Measurements from ENCODE around the gene NCR3LG1. TPM values are rescaled to one million over a fixed set of nuclear protein-coding genes. Genes with fewer than 3 reads are reported as not detected.

NCR3LG1 gene
- polyA plus RNA-seq, 2 of the 4 experiments (the other 2 are of a cell fraction) = 1.1 to 2.4 TPM

DNA sequence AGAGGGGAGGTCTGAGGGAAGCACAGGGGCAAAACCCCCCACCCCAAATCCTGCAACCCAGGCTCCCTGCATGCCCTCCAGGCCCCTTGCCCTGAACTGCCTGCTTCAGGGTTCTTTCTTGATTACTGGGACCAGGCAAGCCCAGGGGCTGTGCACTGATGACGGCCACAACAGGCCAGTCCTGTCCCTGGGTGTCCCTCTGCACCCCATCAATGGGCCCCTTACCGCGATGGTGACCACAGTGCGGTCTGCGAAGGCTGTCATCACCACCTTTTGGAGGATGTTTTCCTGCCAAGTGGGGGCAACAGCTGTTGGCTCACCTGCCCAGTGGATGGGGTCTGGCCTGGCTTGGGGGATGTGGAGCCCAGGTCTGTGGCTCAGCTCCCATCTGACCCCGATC is 41.9 kb downstream of the NCR3LG1 start:
- 96% methylated on average over 3 of the region's 6 CpGs for WGBS (ENCODE audit: missing lambda C conversion rate)

DNA sequence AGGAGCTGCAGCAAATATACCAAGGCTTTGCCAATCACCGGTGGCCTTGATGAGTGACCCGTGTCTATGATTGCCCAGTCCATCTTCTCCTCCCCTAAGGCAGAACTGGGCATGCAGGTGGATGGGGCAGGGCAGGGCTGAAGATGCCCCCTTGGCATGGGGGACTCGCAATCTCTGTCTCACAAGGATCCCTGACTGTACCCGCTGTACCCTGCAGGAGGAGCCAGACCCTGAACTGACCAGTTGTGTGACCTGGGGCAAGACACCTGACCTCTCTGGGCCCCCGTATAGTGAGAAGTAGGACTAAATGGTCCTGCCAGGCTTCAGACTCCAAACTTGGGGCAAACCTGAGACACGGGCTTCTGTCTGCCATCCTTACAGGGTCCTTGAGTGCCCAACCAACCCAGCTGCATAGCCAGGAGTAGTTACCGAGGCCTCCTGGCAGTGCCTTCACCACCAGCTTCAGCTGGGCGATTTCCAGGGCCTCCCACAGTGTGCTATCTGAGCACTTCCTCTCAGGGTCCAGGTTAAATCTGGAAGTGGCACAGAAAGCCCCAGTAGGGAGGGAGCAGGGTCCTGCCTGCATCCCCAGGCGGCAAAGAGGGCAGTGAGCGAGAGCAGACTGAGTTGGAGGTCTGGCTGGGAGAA is 43.3 kb downstream of the NCR3LG1 start:
- H3K27ac ChIP-seq = no peak overlapping the region
- no peak overlapping the region for H3K4me2 ChIP-seq
- H3K9me3 ChIP-seq = no peaks in the 10 kb centered on the region
- WGBS (ENCODE audit: missing lambda C conversion rate) = 65% methylated on average over 8 of the region's 10 CpGs
- TF ChIP-seq, protein P1, sequence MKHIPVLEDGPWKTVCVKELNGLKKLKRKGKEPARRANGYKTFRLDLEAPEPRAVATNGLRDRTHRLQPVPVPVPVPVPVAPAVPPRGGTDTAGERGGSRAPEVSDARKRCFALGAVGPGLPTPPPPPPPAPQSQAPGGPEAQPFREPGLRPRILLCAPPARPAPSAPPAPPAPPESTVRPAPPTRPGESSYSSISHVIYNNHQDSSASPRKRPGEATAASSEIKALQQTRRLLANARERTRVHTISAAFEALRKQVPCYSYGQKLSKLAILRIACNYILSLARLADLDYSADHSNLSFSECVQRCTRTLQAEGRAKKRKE (CRISPR knock-in tag; IDR thresholded peaks at IDR 0.05; ENCODE audit: low read depth) = no peak
- TF ChIP-seq HOXB13 (CRISPR knock-in tag; IDR thresholded peaks at IDR 0.05; ENCODE audit: low read depth) (no peak), CTCF (IDR thresholded peaks at IDR 0.05) (no peak), HDAC2 (IDR thresholded peaks at IDR 0.05) (no peak), TFCP2L1 (CRISPR knock-in tag; IDR thresholded peaks at IDR 0.05) (no peak)
- H3K4me1 ChIP-seq = 0 out of 3 replicates have a peak, but pooled peaks cover 1% of the 10 kb centered on the region
- no peak overlapping the region for H3K4me3 ChIP-seq
- no peak for FAIRE-seq
- ATAC-seq = peak in 1 of 2 experiments; percentile 29; a peak in 1 of 6 replicates
- POLR2A ChIA-PET = no interaction called here
- CTCF ChIA-PET = interaction anchor here (1.7 to 21.5 kb wide), 3 partner anchors 11 to 118 kb away, joined by 6 to 1119 read pairs (median 16); no protein-coding TSS in a partner anchor
- DNase-seq (ENCODE audit: low read depth in 1 of 2, low spot score in 1 of 2) = no peak

More for the DNA sequence above, 41.9 kb downstream of the NCR3LG1 start:
- Histone ChIP-seq H3K4me1 (0 out of 3 replicates have a peak, but pooled peaks cover 3% of the 10 kb centered on the region), H3K9me3 (no peaks in the 10 kb centered on the region), H3K27ac (no peak overlapping the region), H3K4me3 (no peak overlapping the region), H3K4me2 (no peak overlapping the region)
- POLR2A ChIA-PET = no interaction called here
- DNase-seq (ENCODE audit: low read depth in 1 of 2, low spot score in 1 of 2) = no peak
- ATAC-seq = no peak
- TF ChIP-seq ESRRA (IDR thresholded peaks at IDR 0.05; ENCODE audit: borderline replicate concordance, low read length) = no peak
- no peak for TF ChIP-seq TP53 (CRISPR knock-in tag; IDR thresholded peaks at IDR 0.05)
- TF ChIP-seq NR3C1 (IDR thresholded peaks at IDR 0.05) = no peak
- no peak for FAIRE-seq
- CTCF ChIA-PET = interaction anchor here (1.7 to 21.5 kb wide), 5 partner anchors 7 to 120 kb away, joined by 6 to 1119 read pairs (median 16); no protein-coding TSS in a partner anchor

- Histone ChIP-seq H3K27ac (no peak overlapping the region), H3K4me3 (no peak overlapping the region), H3K4me2 (no peak overlapping the region), H3K9me3 (no peaks in the 10 kb centered on the region), H3K4me1 (no peaks in the 10 kb centered on the region)
- FAIRE-seq (no peak), ATAC-seq (no peak), DNase-seq (ENCODE audit: low read depth in 1 of 2, low spot score in 1 of 2) (no peak)
- 77% methylated on average over 16 of the region's 20 CpGs for WGBS (ENCODE audit: missing lambda C conversion rate)
- ChIA-PET CTCF (interaction anchor here (1.4 to 21.5 kb wide), 2 partner anchors 110 to 118 kb away, joined by 8 to 1119 read pairs; no protein-coding TSS in a partner anchor), POLR2A (no interaction called here)
- TF ChIP-seq ZFP36 (IDR thresholded peaks at IDR 0.05; ENCODE audit: borderline replicate concordance, partially characterized antibody) (no peak), ZC3H11A (IDR thresholded peaks at IDR 0.05) (no peak), FOSB (CRISPR knock-in tag; IDR thresholded peaks at IDR 0.05) (no peak), RARB (CRISPR knock-in tag; IDR thresholded peaks at IDR 0.05) (no peak), NR3C1 (IDR thresholded peaks at IDR 0.05) (no peak), PHF8 (IDR thresholded peaks at IDR 0.05; ENCODE audit: borderline replicate concordance, low read depth) (no peak), TP53 (CRISPR knock-in tag; IDR thresholded peaks at IDR 0.05) (no peak), SMC3 (IDR thresholded peaks at IDR 0.05) (no peak), CHD2 (IDR thresholded peaks at IDR 0.05; ENCODE audit: low read length, partially characterized antibody) (no peak), HDAC2 (IDR thresholded peaks at IDR 0.05) (no peak), JUN (IDR thresholded peaks at IDR 0.05) (no peak), FOSL2 (IDR thresholded peaks at IDR 0.05) (no peak), FOSL2 (CRISPR knock-in tag; IDR thresholded peaks at IDR 0.05) (no peak), RCOR1 (IDR thresholded peaks at IDR 0.05; ENCODE audit: low read depth, low read length) (no peak), ZSCAN20 (CRISPR knock-in tag; IDR thresholded peaks at IDR 0.05) (no peak), CEBPB (IDR thresholded peaks at IDR 0.05) (no peak), RAD21 (conservative IDR thresholded peaks at IDR 0.05 in 1 of 2, IDR thresholded peaks at IDR 0.05 in 1 of 2) (no peak)
- TF ChIP-seq, protein P2, sequence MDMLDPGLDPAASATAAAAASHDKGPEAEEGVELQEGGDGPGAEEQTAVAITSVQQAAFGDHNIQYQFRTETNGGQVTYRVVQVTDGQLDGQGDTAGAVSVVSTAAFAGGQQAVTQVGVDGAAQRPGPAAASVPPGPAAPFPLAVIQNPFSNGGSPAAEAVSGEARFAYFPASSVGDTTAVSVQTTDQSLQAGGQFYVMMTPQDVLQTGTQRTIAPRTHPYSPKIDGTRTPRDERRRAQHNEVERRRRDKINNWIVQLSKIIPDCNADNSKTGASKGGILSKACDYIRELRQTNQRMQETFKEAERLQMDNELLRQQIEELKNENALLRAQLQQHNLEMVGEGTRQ (IDR thresholded peaks at IDR 0.05) = no peak
These were observed 44.0 kb downstream of the NCR3LG1 start for GRCh38 chr11:17395554-17395961.

All from A549 (cell line).